Measurements from ENCODE around the gene MINDY4.

The MINDY4 gene

GRCh38 chr7:30730097-30730496 is 41.1 kb upstream of the MINDY4 start:
- Histone ChIP-seq H3K27ac (replicated peaks) (no peak overlapping the region), H3K27me3 (ENCODE audit: insufficient read depth, poor library complexity, severe bottlenecking) (no peaks in the 10 kb centered on the region), H3K4me3 (replicated peaks; ENCODE audit: insufficient read depth, low read length) (no peak overlapping the region)
- TF ChIP-seq GABPA (IDR thresholded peaks at IDR 0.05; ENCODE audit: low read depth) (no peak), CTCF (IDR thresholded peaks at IDR 0.05; ENCODE audit: insufficient read depth, low read length) (no peak), POLR2AphosphoS5 (IDR thresholded peaks at IDR 0.05; ENCODE audit: low read depth) (no peak), SPI1 (IDR thresholded peaks at IDR 0.05; ENCODE audit: borderline replicate concordance, low read depth) (no peak)
- TF ChIP-seq, protein P1, sequence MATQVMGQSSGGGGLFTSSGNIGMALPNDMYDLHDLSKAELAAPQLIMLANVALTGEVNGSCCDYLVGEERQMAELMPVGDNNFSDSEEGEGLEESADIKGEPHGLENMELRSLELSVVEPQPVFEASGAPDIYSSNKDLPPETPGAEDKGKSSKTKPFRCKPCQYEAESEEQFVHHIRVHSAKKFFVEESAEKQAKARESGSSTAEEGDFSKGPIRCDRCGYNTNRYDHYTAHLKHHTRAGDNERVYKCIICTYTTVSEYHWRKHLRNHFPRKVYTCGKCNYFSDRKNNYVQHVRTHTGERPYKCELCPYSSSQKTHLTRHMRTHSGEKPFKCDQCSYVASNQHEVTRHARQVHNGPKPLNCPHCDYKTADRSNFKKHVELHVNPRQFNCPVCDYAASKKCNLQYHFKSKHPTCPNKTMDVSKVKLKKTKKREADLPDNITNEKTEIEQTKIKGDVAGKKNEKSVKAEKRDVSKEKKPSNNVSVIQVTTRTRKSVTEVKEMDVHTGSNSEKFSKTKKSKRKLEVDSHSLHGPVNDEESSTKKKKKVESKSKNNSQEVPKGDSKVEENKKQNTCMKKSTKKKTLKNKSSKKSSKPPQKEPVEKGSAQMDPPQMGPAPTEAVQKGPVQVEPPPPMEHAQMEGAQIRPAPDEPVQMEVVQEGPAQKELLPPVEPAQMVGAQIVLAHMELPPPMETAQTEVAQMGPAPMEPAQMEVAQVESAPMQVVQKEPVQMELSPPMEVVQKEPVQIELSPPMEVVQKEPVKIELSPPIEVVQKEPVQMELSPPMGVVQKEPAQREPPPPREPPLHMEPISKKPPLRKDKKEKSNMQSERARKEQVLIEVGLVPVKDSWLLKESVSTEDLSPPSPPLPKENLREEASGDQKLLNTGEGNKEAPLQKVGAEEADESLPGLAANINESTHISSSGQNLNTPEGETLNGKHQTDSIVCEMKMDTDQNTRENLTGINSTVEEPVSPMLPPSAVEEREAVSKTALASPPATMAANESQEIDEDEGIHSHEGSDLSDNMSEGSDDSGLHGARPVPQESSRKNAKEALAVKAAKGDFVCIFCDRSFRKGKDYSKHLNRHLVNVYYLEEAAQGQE (IDR thresholded peaks at IDR 0.05; ENCODE audit: insufficient replicate concordance, low read depth): no peak
- DNase-seq (ENCODE audit: low read depth in 1 of 2, low spot score in 1 of 2): no peak

- H3K4me3 ChIP-seq (replicated peaks; ENCODE audit: insufficient read depth, low read length): no peak overlapping the region
- peaks cover 2% of the 10 kb centered on the region for H3K27me3 ChIP-seq (ENCODE audit: insufficient read depth, poor library complexity, severe bottlenecking)
- H3K27ac ChIP-seq (replicated peaks): no peak overlapping the region
- no peak for DNase-seq (ENCODE audit: low read depth in 1 of 2, low spot score in 1 of 2)
- TF ChIP-seq SPI1 (IDR thresholded peaks at IDR 0.05; ENCODE audit: borderline replicate concordance, low read depth) (no peak), CTCF (IDR thresholded peaks at IDR 0.05; ENCODE audit: insufficient read depth, low read length) (no peak), GABPA (IDR thresholded peaks at IDR 0.05; ENCODE audit: low read depth) (no peak), POLR2AphosphoS5 (IDR thresholded peaks at IDR 0.05; ENCODE audit: low read depth) (no peak)
- TF ChIP-seq, protein P1 (IDR thresholded peaks at IDR 0.05; ENCODE audit: insufficient replicate concordance, low read depth): no peak
Observed at GRCh38 chr7:30730996-30731395, 40.2 kb upstream of the MINDY4 start.

- Histone ChIP-seq H3K4me3 (replicated peaks; ENCODE audit: insufficient read depth, low read length) (no peak overlapping the region), H3K27me3 (ENCODE audit: insufficient read depth, poor library complexity, severe bottlenecking) (peaks cover 2% of the 10 kb centered on the region), H3K27ac (replicated peaks) (no peak overlapping the region)
- TF ChIP-seq SPI1 (IDR thresholded peaks at IDR 0.05; ENCODE audit: borderline replicate concordance, low read depth) (no peak), POLR2AphosphoS5 (IDR thresholded peaks at IDR 0.05; ENCODE audit: low read depth) (no peak), GABPA (IDR thresholded peaks at IDR 0.05; ENCODE audit: low read depth) (no peak), CTCF (IDR thresholded peaks at IDR 0.05; ENCODE audit: insufficient read depth, low read length) (no peak)
- TF ChIP-seq, protein P1 (IDR thresholded peaks at IDR 0.05; ENCODE audit: insufficient replicate concordance, low read depth): no peak
- DNase-seq (ENCODE audit: low read depth in 1 of 2, low spot score in 1 of 2): no peak
Observed at GRCh38 chr7:30731581-30731980, 39.6 kb upstream of the MINDY4 start.

Data from HL-60 (cell line).